DND-41 (cell line): Measurements from ENCODE around the gene HSPA1L.

ENCODE experiments used
- ATAC-seq: fragments of 200-7000 bp; cut with Tn5 transposase; 3 replicates; pipeline ENCODE4 v1.9.1; 2021; ENCODE audit warnings: low read depth; ENCODE audit not compliant: insufficient read depth
- DNase-seq: peaks from one replicate; pipeline ENCODE4 v3.0.0-alpha.2; 2020
- H2AFZ ChIP-seq: 2 replicates; pipeline ENCODE4 v1.6.0; 2012; ENCODE audit warnings: low read depth, low read length
- H3K27ac ChIP-seq: 2 replicates; pipeline ENCODE4 v1.5.1; 2012; ENCODE audit warnings: low read length, inconsistent platforms
- H3K27me3 ChIP-seq: fragments of 200-600 bp; sonication (generic); 2 replicates; pipeline ENCODE4 v1.6.0; 2012; ENCODE audit warnings: low read length, mild to moderate bottlenecking, inconsistent platforms; ENCODE audit not compliant: insufficient read depth, poor library complexity
- H3K36me3 ChIP-seq: 2 replicates; pipeline ENCODE4 v1.5.1; 2012; ENCODE audit warnings: low read length, inconsistent platforms; ENCODE audit not compliant: insufficient read depth
- H3K4me1 ChIP-seq: 2 replicates; pipeline ENCODE4 v1.5.1; 2012; ENCODE audit warnings: mild to moderate bottlenecking, low read length; ENCODE audit not compliant: insufficient read depth
- H3K4me2 ChIP-seq: 2 replicates; pipeline ENCODE4 v1.6.0; 2012; ENCODE audit warnings: mild to moderate bottlenecking, moderate library complexity, low read length, inconsistent platforms; ENCODE audit not compliant: insufficient read depth
- H3K4me3 ChIP-seq, 2 experiments: fragments of 200-600 bp in 1 of 2; shearing (Covaris generic) in 1 of 2; 2 replicates each; pipeline ENCODE4 v1.5.1; 2012 to 2016; ENCODE audit warnings: inconsistent platforms in 2 of 2, low read length in 2 of 2, mild to moderate bottlenecking in 2 of 2, low read depth in 1 of 2, moderate library complexity in 1 of 2
- H3K79me2 ChIP-seq: 2 replicates; pipeline ENCODE4 v1.6.0; 2012; ENCODE audit warnings: low read length, inconsistent platforms; ENCODE audit not compliant: insufficient read depth
- H3K9ac ChIP-seq: 2 replicates; pipeline ENCODE4 v1.6.0; 2012; ENCODE audit warnings: low read depth, mild to moderate bottlenecking, inconsistent platforms, low read length, moderate library complexity
- H3K9me3 ChIP-seq: 2 replicates; pipeline ENCODE4 v1.5.1; 2012; ENCODE audit warnings: low read length, moderate library complexity, mild to moderate bottlenecking, inconsistent platforms; ENCODE audit not compliant: insufficient read depth, severe bottlenecking
- H4K20me1 ChIP-seq: 2 replicates; pipeline ENCODE4 v1.6.0; 2012; ENCODE audit warnings: low read length; ENCODE audit not compliant: insufficient read depth
- EZH2 ChIP-seq: IDR thresholded peaks from 3 replicates; pipeline ENCODE4 v1.6.1; 2012; ENCODE audit warnings: borderline replicate concordance, low read depth, mild to moderate bottlenecking, moderate library complexity, low read length, inconsistent platforms; ENCODE audit not compliant: severe bottlenecking
- TF ChIP-seq, protein P1 (sequence below): IDR thresholded peaks from 2 replicates; pipeline ENCODE4 v1.5.1; 2012; ENCODE audit warnings: borderline replicate concordance, low read length, moderate library complexity, mild to moderate bottlenecking; ENCODE audit not compliant: poor library complexity, severe bottlenecking; ENCODE audit errors: extremely low read depth

HSPA1L gene

DNA sequence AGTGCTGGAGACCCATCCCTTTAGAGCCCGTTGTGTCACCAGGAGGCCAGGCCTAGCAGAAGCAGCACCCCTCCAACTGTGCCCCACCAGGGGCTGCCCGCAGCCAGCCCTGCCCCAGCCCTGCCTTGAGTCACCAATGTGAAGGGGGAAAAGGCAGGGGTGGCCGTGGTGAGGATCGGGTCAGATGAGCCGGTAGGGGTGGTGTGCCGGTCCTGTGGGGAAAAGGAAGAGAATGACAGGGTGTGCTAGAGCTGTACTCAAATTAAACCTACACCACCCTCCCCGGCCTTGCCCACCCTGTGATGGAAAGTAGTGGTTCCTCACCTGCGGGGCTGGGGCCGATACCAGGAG, 49.5 kb downstream of the HSPA1L start:
- no peaks in the 10 kb centered on the region for H3K9me3 ChIP-seq
- no peaks in the 10 kb centered on the region for H3K27me3 ChIP-seq
- no peak overlapping the region for H3K9ac ChIP-seq
- peaks cover 38% of the 10 kb centered on the region for H3K36me3 ChIP-seq
- H3K4me3 ChIP-seq, result no peak overlapping the region
- no peak for DNase-seq
- H3K27ac ChIP-seq, result no peak overlapping the region
- H3K4me2 ChIP-seq, result no peak overlapping the region
- H3K79me2 ChIP-seq, result no peaks in the 10 kb centered on the region
- no peaks in the 10 kb centered on the region for H3K4me1 ChIP-seq
- TF ChIP-seq, protein P1, sequence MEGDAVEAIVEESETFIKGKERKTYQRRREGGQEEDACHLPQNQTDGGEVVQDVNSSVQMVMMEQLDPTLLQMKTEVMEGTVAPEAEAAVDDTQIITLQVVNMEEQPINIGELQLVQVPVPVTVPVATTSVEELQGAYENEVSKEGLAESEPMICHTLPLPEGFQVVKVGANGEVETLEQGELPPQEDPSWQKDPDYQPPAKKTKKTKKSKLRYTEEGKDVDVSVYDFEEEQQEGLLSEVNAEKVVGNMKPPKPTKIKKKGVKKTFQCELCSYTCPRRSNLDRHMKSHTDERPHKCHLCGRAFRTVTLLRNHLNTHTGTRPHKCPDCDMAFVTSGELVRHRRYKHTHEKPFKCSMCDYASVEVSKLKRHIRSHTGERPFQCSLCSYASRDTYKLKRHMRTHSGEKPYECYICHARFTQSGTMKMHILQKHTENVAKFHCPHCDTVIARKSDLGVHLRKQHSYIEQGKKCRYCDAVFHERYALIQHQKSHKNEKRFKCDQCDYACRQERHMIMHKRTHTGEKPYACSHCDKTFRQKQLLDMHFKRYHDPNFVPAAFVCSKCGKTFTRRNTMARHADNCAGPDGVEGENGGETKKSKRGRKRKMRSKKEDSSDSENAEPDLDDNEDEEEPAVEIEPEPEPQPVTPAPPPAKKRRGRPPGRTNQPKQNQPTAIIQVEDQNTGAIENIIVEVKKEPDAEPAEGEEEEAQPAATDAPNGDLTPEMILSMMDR, result no peak
- no peak for TF ChIP-seq EZH2
- H2AFZ ChIP-seq, result no peak overlapping the region
- H4K20me1 ChIP-seq, result peaks cover 4% of the 10 kb centered on the region; the same call in 1 of the 2 replicates
- ATAC-seq, result 0 out of 3 replicates have a peak, but pooled peaks have one; percentile 8

DNA sequence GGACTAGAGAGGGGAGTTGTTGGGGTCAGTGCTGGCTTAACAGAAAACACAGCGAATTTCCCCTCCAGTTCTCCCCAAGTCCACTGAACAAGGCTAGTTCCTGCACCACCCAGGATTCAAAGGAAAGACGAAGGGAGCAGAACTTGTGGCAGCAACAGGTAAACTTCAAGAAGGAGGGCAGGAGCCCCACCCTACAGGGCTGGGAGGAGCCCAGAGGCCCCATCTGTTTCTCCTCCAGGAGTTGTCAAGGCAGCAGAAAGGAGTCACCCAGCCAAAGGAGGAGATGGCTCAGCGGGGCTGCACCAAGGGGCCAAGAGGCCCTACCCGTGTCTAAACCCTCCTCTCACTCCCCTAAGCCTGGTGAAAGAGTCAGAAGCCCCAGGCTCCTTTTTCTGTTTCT, 50.9 kb downstream of the HSPA1L start:
- H3K27ac ChIP-seq, result no peak overlapping the region
- peaks cover 51% of the 10 kb centered on the region for H3K36me3 ChIP-seq
- TF ChIP-seq EZH2, result no peak
- TF ChIP-seq, protein P1, result no peak

DNA sequence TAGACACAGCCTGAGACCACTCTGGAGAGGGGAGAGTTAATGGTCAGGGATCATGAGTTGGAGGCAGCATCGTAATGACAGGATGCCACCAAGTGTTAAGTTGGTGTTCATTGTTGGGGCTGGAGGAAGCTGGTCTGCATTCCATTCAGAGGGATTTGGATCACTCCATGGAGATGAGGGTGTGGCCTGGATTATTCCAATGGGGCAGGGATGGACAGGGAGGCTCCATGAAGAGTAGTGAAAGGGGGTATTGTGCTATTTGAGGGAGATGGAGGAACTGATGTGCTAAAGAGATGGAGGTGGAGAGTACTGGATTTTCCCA, 51.5 kb downstream of the HSPA1L start:
- Histone ChIP-seq H2AFZ (no peak overlapping the region), H3K9me3 (no peaks in the 10 kb centered on the region), H3K4me2 (no peak overlapping the region), H3K79me2 (no peaks in the 10 kb centered on the region), H3K27ac (no peak overlapping the region), H3K36me3 (peaks cover 58% of the 10 kb centered on the region), H3K27me3 (no peaks in the 10 kb centered on the region), H3K9ac (no peak overlapping the region), H4K20me1 (peaks cover 4% of the 10 kb centered on the region; the same call in 1 of the 2 replicates), H3K4me3 (no peak overlapping the region), H3K4me1 (no peaks in the 10 kb centered on the region)
- ATAC-seq (no peak), DNase-seq (no peak)
- TF ChIP-seq EZH2, result no peak
- TF ChIP-seq, protein P1, result no peak

More for the DNA sequence above, 50.9 kb downstream of the HSPA1L start:
- Histone ChIP-seq H3K4me1 (no peaks in the 10 kb centered on the region), H3K27me3 (no peaks in the 10 kb centered on the region), H2AFZ (no peak overlapping the region), H3K4me3 (no peak overlapping the region), H3K9ac (no peak overlapping the region), H3K79me2 (no peaks in the 10 kb centered on the region), H4K20me1 (peaks cover 4% of the 10 kb centered on the region; the same call in 1 of the 2 replicates), H3K9me3 (no peaks in the 10 kb centered on the region), H3K4me2 (no peak overlapping the region)
- DNase-seq (no peak), ATAC-seq (no peak)
